HCT116 (cell line): Measurements from ENCODE around the gene ATG2B.

ENCODE experiments used
- CEBPB ChIP-seq: IDR thresholded peaks from 2 replicates; pipeline ENCODE4 v1.6.1; 2012; ENCODE audit warnings: low read depth
- CTCF ChIP-seq, 3 experiments: fragments of 200-600 bp in 1 of 3; sonication (generic) in 1 of 3; IDR thresholded peaks in 2 of 3; conservative IDR thresholded peaks in 1 of 3; 2 replicates each; pipeline ENCODE4 v1.5.1; 2012 to 2017; ENCODE audit warnings: low read depth in 2 of 3, low read length in 2 of 3, antibody characterized with exemption in 1 of 3, borderline replicate concordance in 1 of 3, control low read depth in 1 of 3, mild to moderate bottlenecking in 1 of 3, mixed read lengths in 1 of 3, mixed run types in 1 of 3, moderate library complexity in 1 of 3; ENCODE audit not compliant: insufficient read depth in 1 of 3
- EZH2 ChIP-seq: fragments of 200-600 bp; sonication (generic); IDR thresholded peaks from 2 replicates; pipeline ENCODE4 v1.6.1; 2017; ENCODE audit warnings: antibody characterized with exemption, mixed run types
- JUND ChIP-seq: IDR thresholded peaks from 2 replicates; pipeline ENCODE4 v1.6.1; 2012
- POLR2A ChIP-seq: IDR thresholded peaks from 2 replicates; pipeline ENCODE4 v1.7.0; 2011; ENCODE audit warnings: borderline replicate concordance; ENCODE audit not compliant: insufficient read depth, insufficient read length; ENCODE audit errors: extremely low read depth
- POLR2AphosphoS5 ChIP-seq: IDR thresholded peaks from 2 replicates; pipeline ENCODE4 v1.6.1; 2011; ENCODE audit warnings: mild to moderate bottlenecking, low read depth, low read length, moderate library complexity
- RAD21 ChIP-seq: IDR thresholded peaks from 2 replicates; pipeline ENCODE4 v1.6.1; 2012; ENCODE audit warnings: low read depth, mild to moderate bottlenecking
- SIN3A ChIP-seq: IDR thresholded peaks from 2 replicates; pipeline ENCODE4 v1.6.1; 2012; ENCODE audit warnings: low read depth
- YY1 ChIP-seq: IDR thresholded peaks from 2 replicates; pipeline ENCODE4 v1.6.1; 2011; ENCODE audit warnings: low read length, low read depth, moderate library complexity, mild to moderate bottlenecking; ENCODE audit not compliant: insufficient replicate concordance; ENCODE audit errors: extremely low read depth
- ZBTB33 ChIP-seq: IDR thresholded peaks from 2 replicates; pipeline ENCODE4 v1.6.1; 2011; ENCODE audit warnings: mild to moderate bottlenecking, low read length, moderate library complexity; ENCODE audit not compliant: insufficient replicate concordance; ENCODE audit errors: extremely low read depth
- ZFX ChIP-seq: fragments of 450-650 bp; IDR thresholded peaks from 2 replicates; pipeline ENCODE4 v1.6.1; 2017
- TF ChIP-seq, protein P1 (sequence below): IDR thresholded peaks from 2 replicates; pipeline ENCODE4 v1.6.1; 2012; ENCODE audit warnings: low read depth
- TF ChIP-seq, protein P2 (sequence below): IDR thresholded peaks from 2 replicates; pipeline ENCODE4 v1.6.1; 2012

GRCh38 chr14:96309133-96309895 is 53.8 kb downstream of the ATG2B start:
- TF ChIP-seq CTCF (IDR thresholded peaks at IDR 0.05 in 2 of 3, conservative IDR thresholded peaks at IDR 0.05 in 1 of 3; ENCODE audit: borderline replicate concordance in 1 of 3, insufficient read depth in 1 of 3, low read depth in 2 of 3, low read length in 2 of 3) (no peak), SIN3A (no peak), CEBPB (no peak), RAD21 (no peak), POLR2A (no peak), POLR2AphosphoS5 (no peak), EZH2 (no peak), JUND (no peak), YY1 (no peak), ZFX (no peak), ZBTB33 (no peak)
- TF ChIP-seq, protein P1, sequence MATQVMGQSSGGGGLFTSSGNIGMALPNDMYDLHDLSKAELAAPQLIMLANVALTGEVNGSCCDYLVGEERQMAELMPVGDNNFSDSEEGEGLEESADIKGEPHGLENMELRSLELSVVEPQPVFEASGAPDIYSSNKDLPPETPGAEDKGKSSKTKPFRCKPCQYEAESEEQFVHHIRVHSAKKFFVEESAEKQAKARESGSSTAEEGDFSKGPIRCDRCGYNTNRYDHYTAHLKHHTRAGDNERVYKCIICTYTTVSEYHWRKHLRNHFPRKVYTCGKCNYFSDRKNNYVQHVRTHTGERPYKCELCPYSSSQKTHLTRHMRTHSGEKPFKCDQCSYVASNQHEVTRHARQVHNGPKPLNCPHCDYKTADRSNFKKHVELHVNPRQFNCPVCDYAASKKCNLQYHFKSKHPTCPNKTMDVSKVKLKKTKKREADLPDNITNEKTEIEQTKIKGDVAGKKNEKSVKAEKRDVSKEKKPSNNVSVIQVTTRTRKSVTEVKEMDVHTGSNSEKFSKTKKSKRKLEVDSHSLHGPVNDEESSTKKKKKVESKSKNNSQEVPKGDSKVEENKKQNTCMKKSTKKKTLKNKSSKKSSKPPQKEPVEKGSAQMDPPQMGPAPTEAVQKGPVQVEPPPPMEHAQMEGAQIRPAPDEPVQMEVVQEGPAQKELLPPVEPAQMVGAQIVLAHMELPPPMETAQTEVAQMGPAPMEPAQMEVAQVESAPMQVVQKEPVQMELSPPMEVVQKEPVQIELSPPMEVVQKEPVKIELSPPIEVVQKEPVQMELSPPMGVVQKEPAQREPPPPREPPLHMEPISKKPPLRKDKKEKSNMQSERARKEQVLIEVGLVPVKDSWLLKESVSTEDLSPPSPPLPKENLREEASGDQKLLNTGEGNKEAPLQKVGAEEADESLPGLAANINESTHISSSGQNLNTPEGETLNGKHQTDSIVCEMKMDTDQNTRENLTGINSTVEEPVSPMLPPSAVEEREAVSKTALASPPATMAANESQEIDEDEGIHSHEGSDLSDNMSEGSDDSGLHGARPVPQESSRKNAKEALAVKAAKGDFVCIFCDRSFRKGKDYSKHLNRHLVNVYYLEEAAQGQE = no peak
- TF ChIP-seq, protein P2, sequence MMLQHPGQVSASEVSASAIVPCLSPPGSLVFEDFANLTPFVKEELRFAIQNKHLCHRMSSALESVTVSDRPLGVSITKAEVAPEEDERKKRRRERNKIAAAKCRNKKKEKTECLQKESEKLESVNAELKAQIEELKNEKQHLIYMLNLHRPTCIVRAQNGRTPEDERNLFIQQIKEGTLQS = no peak
